ENCODE measurements around the gene SCN2B.

Gene SCN2B

DNA sequence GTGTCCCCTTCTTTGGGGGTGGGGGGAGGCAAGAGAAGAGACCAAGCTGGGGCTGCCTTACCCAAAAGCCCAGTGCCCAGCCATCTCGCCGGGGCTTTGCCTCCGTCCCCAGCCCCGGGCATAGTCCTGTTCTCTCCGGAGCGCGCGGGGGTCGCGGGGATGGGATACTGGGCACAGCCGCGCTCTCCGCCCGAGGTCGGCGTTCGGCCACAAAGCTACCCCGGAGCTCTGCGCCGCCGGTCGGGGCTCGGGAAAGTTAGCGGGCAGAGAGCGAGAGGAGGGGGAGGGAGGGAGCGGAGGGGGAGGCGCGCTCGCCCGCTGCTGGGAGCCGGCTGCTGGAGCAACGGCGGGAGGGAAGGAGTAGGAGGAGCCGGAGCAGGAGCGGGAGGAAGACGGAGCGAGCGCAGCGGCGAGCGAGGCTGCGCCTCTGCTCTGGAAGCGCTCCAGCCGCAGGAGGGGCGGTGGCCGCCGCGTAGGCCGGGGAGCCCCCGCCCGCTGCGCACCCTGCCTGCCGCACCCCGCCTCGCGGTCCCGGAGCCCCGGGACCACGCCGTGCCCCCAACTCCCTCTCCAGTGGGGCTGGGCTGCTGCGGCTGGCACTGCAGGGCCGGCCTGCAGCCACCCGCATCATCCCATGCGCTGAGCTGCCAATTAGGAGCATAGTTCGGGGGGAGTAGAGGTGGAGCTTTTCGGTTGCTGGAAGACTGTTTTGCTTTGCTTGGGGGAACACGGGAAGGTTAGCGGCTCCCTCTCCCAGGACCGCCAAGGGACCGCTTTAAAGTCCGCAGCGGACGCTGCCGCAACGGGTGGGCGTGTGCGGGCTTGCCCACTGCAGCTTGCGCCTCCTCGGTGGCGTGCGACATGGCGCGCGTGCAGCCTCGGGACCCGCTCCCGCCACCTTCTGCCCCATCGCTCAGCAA, 23.6 kb downstream of the SCN2B start, which contains the start of gene SCN4B:
Gene SCN4B (minus strand): TSS at position 272 of the 920 bp plus-strand sequence. CDS start 150 bp downstream, at position 122.
- DNase-seq: no peak

DNA sequence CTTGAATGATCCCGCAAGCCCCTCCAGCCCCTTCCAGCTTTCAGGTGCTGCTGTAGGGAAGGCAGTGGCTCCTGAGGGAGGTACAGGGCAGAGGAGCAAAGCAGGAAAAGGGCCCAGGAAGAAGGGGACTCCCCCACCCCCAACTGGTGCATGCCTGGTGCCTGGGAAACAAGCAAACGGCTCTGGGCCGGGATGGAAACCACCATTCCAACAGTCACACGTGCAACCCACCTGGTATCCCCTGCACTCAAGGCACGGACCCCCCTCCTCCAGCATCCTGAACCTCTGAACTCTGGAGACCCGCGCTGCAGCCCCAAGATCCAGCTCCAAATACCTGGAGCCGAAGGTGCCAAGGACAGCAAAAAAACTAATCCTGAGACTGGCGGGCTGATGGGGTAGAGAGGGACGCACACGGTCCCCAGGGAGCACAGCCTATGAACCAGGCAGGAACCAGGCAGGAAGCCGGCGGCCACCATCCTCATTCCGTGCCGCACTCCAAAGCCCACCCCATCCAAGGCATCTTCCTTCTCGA, 24.4 kb downstream of the SCN2B start:
- no peak for DNase-seq

DNA sequence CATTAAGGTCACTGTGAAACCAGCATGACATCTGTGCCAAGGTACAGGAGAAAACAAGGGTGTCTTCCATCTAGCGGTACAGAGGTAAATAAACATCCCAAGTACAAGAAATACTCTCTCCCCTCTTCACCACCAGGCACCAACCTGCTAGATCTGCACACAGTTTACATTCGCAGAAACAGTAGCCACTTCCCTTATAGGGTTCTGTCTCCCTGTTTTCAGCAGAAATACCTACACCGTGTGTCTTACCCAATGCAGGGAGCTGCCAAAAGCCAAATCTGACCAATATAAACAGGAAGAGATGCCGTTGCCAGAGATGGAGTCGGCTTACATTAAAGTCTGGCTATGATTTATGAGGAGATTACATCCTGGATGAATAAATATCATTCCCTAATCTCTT, 25.0 kb downstream of the SCN2B start:
- DNase-seq: no peak

DNA sequence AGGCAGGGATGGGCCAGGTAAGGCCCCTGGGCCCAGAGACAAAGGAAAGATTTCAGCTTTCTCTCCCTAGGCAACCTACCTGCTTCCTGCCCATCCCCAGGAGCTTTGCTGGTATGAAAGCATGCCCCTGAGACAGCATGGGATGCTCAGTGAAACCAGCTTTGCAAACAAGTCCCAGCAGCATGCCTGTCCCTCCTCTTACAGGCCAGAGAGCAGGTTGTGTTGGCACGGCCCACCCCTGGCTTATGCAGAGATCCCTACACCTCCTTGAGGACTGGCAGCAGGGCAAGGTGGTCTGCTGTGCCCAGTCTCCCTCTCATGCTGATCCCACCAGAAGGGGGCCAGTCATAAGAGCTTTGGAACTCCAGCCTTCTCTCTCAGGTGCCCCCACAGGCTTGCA, 26.9 kb downstream of the SCN2B start:
- no peak for DNase-seq

DNA sequence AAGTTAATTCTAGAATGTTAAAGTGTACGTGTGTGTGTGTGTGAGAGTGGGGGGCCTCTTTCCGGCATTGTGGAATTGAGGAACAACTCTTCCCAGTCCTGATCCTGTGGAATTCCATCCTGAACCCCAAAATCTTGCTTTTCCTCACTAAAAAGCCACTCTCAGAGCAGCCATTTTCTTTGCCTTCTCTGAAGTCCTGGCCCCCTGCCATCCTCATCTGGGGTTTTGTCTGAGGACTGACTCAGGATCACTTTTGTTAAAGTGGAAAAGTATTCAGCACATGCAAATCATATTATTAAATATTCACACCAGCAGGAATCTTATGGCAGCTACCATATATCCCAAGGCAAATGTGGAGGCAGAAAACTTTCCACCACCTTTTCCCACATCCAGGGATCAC, 27.6 kb downstream of the SCN2B start:
- no peak for DNase-seq

DNA sequence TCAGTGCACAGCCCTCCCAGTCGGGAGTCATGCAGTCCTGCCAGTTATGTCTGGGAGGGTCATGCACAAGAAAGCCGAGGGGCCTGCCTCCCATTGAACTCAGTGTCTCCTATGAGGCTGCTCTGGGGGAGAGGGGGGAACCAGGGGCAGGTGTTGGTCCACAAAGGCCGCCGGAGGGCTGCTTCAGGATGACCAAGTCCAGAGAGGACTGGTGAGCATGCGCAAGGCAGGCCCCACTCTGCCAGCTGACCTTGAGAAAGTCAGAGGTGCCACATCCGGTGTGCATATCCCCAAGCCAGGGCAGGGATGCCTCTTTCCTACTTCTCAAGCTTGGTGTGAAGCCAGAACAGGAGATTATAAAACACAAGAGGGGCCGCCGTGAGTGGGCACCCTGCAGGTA, 28.2 kb downstream of the SCN2B start:
- DNase-seq: no peak

DNA sequence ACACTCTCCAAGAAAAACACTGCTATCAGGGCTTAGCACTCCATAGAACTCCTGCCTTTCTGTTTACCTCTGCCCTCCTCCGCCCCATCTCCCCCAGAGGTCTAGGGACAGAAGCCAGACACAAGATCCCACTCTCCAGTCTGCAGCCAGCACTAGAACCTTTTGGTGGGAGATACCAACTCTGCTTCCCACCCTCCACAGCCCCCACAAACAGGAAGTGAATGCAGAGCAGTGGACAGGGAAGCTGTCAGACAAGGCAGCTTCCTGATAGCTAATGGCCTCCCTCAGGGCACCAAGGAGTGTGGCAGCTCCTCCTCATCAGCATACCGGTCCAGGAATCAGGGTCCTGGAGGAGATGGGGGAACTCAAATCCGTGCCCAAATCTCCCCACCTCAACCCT, 28.9 kb downstream of the SCN2B start:
- DNase-seq: no peak

DNA sequence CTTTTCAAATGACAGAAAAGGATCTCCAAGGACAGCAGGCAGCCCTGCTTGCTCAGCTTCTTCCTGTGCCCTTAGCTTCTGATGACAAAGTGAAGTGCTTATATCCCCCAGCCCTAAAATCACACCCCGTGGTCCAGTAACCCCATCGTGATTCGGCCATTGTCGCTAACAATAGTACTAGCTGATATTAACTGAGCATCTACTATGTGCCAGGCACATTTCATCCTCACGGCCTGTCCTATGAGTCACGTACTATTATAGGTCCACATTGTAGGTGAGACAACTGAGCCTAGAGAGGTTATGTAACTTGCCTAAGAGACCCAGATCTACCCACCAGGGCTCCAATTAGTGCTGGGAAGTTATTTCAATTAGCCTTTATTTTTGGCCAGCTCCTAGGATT, 29.9 kb downstream of the SCN2B start:
- no peak for DNase-seq

- DNase-seq: peak; percentile 82
Measured at GRCh38 chr11:118145285-118146227, 30.9 kb downstream of the SCN2B start.

DNA sequence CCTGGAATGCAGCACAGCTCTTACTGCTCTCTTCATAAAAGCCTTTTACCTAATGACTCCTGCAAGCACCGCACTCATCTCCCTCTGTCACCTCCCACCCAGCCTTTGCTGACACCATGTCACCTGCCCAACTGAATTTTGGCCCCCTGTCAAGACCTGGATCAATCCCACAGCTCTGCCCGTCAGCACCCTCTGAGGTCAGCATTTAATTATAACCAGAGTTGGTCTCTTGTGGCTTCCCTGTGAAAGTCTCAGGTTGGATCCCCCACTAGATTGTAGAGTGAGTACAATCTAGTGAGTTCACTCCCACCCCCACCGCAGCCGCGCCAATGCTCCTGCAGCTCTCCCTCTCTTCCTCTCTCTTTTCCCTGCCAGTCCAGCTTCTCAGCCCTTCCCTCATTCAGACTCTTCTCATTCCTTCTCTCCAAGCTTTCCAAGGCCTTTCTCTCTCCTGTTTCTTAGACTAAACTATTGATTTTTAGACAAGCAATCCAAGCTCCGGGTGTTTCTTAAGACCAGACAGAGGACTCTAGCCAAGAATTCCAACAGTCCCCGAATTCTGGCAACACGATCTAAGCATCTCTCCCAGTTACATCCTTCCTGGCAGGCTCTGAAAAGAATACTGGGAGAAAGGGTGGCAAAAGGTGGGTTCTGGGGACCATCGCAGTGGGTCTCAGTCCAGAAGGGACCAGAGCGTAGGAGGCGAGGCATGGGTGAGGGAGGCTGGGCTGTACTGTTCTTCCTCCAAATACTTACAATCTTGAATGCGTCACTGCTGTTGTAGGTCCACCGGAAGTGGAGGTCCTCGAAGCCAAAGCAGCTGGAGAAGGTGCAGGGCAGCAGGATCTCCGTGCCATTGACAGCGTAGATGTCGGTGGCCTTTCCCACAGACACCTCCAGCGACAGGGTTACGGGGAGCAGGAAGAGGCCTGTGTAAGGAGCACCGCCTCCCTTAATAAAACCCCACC, 31.9 kb downstream of the SCN2B start:
- no peak for DNase-seq

GRCh38 chr11:118143661-118144185, 32.7 kb downstream of the SCN2B start:
- no peak for DNase-seq

DNA sequence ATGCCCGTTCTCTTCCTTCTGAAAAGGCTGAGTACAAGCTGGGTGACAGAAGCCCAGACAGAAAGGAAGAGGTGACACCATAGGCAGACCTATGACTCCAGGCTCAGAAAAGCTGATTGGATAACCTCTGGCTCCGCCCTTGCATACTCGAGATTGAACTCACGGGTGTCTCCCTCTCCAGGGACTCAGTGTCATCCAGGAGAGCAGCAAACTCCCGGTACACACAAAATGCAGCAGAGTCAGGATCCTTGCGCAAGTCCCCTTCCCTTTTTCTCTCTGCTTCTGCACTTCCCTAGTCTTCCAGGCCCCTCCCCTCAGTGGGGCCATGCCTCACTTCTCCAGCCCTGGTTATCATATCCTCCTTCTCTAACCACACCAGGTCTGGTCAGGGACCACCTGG, 33.6 kb downstream of the SCN2B start:
- DNase-seq: no peak

- no peak for DNase-seq
Measured at GRCh38 chr11:118142081-118142480, 34.4 kb downstream of the SCN2B start.

GRCh38 chr11:118139578-118139977, 36.9 kb downstream of the SCN2B start:
- no peak for DNase-seq

DNA sequence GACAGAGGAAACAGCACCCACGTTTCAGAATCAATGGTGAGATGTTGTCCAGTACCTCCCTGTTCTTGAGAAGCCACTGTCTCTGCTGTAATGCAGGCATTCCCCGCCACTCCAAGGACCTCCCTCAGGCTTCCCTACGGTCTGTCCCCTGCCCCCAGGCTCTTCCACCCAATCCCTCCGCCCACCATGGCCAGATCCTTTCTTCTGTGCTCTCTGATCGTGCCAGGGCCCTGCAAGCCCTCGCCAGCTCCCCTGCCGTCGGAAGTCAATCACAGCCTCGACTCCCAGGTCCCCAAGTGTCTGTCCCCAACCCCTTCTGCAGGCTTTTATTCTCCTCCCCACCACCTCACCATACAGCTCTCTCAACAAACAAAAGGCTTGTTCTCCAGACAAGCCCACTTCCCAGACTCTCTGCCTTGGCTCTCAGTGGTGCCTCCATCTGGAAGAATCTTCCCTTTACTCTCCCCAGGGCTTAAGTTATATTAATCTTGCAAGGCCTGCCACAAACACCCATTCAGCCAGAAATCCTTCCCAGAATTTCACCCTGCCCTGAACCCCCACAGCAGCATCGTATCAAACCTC, 37.5 kb downstream of the SCN2B start:
- no peak for DNase-seq

DNA sequence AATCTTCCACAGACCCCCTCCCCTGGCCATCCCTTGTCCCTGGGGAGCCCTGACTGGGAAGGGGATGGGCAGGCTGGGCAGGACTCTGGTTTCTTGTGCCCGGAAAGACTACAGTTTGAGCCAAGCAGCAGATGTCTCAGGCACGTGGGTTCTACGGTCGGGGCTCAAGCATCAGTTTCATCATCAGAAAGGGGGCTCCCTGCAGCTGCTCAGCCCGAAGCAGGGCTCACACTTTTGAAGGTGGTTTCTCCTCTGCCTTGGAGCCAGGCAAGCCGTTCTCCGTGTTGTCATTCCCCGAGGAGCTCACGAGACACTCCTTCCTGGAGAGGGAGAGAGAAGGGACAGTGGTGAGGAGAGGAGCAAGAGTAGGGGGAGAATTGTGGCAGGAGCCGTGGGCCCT, 39.6 kb downstream of the SCN2B start:
- no peak for DNase-seq

DNA sequence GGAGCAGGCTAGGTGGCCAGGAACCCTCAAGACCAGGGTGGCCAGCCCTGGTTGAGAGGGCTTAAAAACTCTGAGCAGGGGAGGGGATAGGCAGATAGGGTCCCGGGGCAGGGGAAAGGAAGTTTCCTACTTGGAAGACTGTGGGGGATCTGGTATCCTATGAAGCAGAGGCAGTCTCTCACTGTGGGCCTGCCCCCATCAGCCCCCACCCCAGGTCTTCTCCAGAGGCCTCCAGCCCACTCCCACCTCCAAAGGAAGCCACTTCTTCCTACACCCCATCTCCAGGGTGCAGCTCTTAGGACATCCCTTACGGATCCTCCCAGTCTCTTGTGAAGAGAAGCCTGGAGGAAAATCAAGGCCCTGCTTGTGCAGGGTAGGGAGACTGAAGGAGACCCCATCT, 40.1 kb downstream of the SCN2B start:
- DNase-seq: no peak

GRCh38 chr11:118135796-118136165, 40.7 kb downstream of the SCN2B start:
- DNase-seq: no peak

GRCh38 chr11:118135051-118135795, 41.2 kb downstream of the SCN2B start:
- no peak for DNase-seq

GRCh38 chr11:118133816-118134215, 42.6 kb downstream of the SCN2B start:
- DNase-seq: no peak
